ENCODE data around the gene GABRA5. TPM values are rescaled to one million over a fixed set of nuclear protein-coding genes. Genes with fewer than 3 reads are reported as not detected.

The GABRA5 gene
- total and polyA plus RNA-seq, 2 experiments from 2014 or later: 11.5 to 25.9 TPM

DNA sequence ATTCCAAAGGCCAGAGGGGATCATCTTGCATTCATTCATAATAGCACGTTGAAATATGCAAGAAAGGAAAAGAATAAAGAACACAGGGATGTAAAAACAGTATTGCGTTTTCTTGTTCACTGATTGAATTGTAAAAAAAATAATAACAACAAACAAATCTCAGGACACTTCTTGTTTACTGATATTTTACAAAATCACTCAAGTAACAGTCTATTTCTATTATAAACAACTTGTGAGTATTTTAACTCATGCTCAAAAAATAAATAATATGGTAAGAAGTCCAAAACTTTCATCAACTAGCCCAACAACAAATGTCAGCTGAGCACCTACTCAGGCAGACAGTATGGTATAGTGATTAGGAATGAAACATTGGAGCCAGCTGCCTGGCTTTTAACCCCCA, 101.9 kb downstream of the GABRA5 start (continued):
- TF ChIP-seq, protein P1, sequence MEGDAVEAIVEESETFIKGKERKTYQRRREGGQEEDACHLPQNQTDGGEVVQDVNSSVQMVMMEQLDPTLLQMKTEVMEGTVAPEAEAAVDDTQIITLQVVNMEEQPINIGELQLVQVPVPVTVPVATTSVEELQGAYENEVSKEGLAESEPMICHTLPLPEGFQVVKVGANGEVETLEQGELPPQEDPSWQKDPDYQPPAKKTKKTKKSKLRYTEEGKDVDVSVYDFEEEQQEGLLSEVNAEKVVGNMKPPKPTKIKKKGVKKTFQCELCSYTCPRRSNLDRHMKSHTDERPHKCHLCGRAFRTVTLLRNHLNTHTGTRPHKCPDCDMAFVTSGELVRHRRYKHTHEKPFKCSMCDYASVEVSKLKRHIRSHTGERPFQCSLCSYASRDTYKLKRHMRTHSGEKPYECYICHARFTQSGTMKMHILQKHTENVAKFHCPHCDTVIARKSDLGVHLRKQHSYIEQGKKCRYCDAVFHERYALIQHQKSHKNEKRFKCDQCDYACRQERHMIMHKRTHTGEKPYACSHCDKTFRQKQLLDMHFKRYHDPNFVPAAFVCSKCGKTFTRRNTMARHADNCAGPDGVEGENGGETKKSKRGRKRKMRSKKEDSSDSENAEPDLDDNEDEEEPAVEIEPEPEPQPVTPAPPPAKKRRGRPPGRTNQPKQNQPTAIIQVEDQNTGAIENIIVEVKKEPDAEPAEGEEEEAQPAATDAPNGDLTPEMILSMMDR (conservative IDR thresholded peaks at IDR 0.05; ENCODE audit: low read depth in 2 of 2): no peak
- TF ChIP-seq EZH2 (IDR thresholded peaks at IDR 0.05; ENCODE audit: low read depth, unreplicated experiment) (no peak), POLR2AphosphoS5 (IDR thresholded peaks at IDR 0.05; ENCODE audit: low read depth) (no peak)

DNA sequence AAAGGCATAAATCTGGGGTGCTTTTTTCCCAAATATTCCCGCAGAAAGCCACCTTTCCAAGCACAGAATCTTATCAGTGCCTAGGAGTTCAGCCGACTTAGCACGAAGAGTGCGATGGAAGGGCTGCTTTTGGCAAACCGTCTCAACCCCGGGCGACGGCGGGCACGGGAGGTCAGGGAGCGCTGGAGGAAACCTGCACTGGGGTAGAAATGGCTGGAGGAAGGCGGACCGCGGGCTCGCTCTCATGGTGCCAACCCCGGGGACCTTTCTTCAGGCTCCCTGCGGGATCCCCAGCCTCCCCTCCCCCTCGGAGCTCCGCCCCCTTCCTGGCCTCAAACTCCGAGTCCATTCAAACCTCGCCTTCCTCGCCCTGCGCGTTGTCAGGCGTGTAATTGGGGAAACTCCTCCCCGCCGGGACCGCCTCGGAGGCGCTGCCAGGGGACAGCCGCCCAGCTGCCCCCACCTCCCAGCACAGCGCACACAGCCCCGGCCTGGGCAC, 103.9 kb downstream of the GABRA5 start, which contains the start of gene GABRG3:
TSS of gene GABRG3 (plus strand) at position 470 of the 499 bp plus-strand sequence.
- Histone ChIP-seq H3K36me3 (ENCODE audit: insufficient read depth) (no peaks in the 10 kb centered on the region), H3K4me3 (peak within 1 kb of the TSS; percentile 78), H3K27ac (ENCODE audit: low read depth) (no peak within 1 kb of the TSS), H3K4me2 (peak within 1 kb of the TSS; percentile 94), H3K4me1 (ENCODE audit: insufficient read depth) (peaks cover 11% of the 10 kb centered on the region; the same call in 1 of the 2 replicates), H2AFZ (peak within 1 kb of the TSS; percentile 95), H3F3A (replicated peaks; ENCODE audit: low read depth) (0 out of 2 replicates have a peak, but pooled peaks cover 2% of the 10 kb centered on the region), H3K79me2 (replicated peaks; ENCODE audit: insufficient read depth) (no peaks in the 10 kb centered on the region), H3K27me3 (ENCODE audit: insufficient read depth) (peaks cover 72% of the 10 kb centered on the region), H3K9me2 (ENCODE audit: insufficient read depth) (no peaks in the 10 kb centered on the region), H4K20me1 (replicated peaks; ENCODE audit: insufficient read depth) (0 out of 2 replicates have a peak, but pooled peaks cover 4% of the 10 kb centered on the region)
- ATAC-seq: peak; percentile 20
- Mint-ChIP-seq H3K27ac (no peak within 1 kb of the TSS), H3K4me3 (peak within 1 kb of the TSS; percentile 80), H3K27me3 (ENCODE audit: insufficient read depth, low read depth, poor library complexity) (peaks cover 57% of the 10 kb centered on the region), H3K36me3 (ENCODE audit: low read depth) (no peaks in the 10 kb centered on the region; the same call in 2 of the 3 replicates), H3K4me1 (peaks cover 15% of the 10 kb centered on the region), H3K9me3 (0 out of 3 replicates have a peak, but pooled peaks cover 3% of the 10 kb centered on the region)
- TF ChIP-seq, protein P1 (conservative IDR thresholded peaks at IDR 0.05; ENCODE audit: low read depth in 2 of 2): no peak
- peak; percentile 56 for TF ChIP-seq EZH2 (IDR thresholded peaks at IDR 0.05; ENCODE audit: low read depth, unreplicated experiment)
- peak; percentile 82 for DNase-seq (ENCODE audit: low spot score)

DNA sequence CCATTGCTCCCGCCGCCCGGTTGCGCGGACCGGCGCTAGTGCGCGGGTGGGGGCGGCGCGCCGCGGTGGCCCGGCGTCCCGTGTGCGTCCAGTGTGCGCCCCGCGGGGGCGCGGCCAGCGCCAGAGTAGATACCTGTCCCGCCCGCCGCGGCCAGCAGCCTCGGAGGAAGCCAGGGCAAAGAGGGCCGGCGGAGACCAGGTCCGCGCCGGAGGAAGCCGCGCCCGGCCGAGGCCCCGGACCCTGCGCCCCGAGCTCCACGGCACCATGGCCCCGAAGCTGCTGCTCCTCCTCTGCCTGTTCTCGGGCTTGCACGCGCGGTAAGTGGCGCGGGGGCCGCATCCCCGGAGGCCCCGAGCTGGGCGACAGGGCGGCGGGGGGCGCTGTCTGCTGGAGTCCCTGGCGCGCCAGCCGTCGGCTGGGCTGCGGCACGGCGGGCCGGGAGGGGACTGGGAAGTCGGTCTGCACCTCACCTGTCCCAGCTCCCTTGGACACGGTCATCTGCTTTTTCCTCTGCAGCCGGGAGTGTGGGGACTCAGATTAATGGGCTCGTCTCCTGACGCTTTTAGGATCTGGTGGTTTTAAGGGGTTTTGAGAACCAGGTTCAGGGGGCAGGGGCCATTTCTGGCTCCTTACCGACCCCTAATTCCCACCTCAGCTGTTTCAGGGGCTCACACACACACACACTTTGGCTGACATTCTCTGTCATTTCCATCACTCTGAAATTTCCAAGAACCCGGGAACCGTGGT, 104.6 kb downstream of the GABRA5 start:
- no peaks in the 10 kb centered on the region for H3K79me2 ChIP-seq (replicated peaks; ENCODE audit: insufficient read depth)
- peak; percentile 63 for DNase-seq (ENCODE audit: low spot score)
- Mint-ChIP-seq H3K4me3 (peak overlapping the region; percentile 70), H3K27ac (no peak overlapping the region), H3K9me3 (0 out of 3 replicates have a peak, but pooled peaks cover 3% of the 10 kb centered on the region), H3K36me3 (ENCODE audit: low read depth) (no peaks in the 10 kb centered on the region; the same call in 2 of the 3 replicates), H3K27me3 (ENCODE audit: insufficient read depth, low read depth, poor library complexity) (peaks cover 57% of the 10 kb centered on the region), H3K4me1 (peaks cover 15% of the 10 kb centered on the region)
- TF ChIP-seq EZH2 (IDR thresholded peaks at IDR 0.05; ENCODE audit: low read depth, unreplicated experiment) (peak; percentile 63), EZH2phosphoT487 (IDR thresholded peaks at IDR 0.05; ENCODE audit: unreplicated experiment) (no peak)
- TF ChIP-seq, protein P2, sequence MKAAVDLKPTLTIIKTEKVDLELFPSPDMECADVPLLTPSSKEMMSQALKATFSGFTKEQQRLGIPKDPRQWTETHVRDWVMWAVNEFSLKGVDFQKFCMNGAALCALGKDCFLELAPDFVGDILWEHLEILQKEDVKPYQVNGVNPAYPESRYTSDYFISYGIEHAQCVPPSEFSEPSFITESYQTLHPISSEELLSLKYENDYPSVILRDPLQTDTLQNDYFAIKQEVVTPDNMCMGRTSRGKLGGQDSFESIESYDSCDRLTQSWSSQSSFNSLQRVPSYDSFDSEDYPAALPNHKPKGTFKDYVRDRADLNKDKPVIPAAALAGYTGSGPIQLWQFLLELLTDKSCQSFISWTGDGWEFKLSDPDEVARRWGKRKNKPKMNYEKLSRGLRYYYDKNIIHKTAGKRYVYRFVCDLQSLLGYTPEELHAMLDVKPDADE (IDR thresholded peaks at IDR 0.05): no peak
- TF ChIP-seq, protein P1 (conservative IDR thresholded peaks at IDR 0.05; ENCODE audit: low read depth in 2 of 2): peak in 1 of 2 experiments; percentile 26; a peak in 1 of 4 replicates
- H3K4me1 ChIP-seq (ENCODE audit: insufficient read depth): peaks cover 11% of the 10 kb centered on the region; the same call in 1 of the 2 replicates
- no peaks in the 10 kb centered on the region for H3K9me2 ChIP-seq (ENCODE audit: insufficient read depth)
- H4K20me1 ChIP-seq (replicated peaks; ENCODE audit: insufficient read depth): 0 out of 2 replicates have a peak, but pooled peaks cover 4% of the 10 kb centered on the region
- peak overlapping the region; percentile 95 for H2AFZ ChIP-seq
- H3K27ac ChIP-seq (ENCODE audit: low read depth): no peak overlapping the region
- peak; percentile 51 for ATAC-seq
- peak overlapping the region; percentile 78 for H3K4me3 ChIP-seq
- H3F3A ChIP-seq (replicated peaks; ENCODE audit: low read depth): 0 out of 2 replicates have a peak, but pooled peaks cover 2% of the 10 kb centered on the region
- H3K27me3 ChIP-seq (ENCODE audit: insufficient read depth): peaks cover 65% of the 10 kb centered on the region
- peak overlapping the region; percentile 94 for H3K4me2 ChIP-seq
- no peaks in the 10 kb centered on the region for H3K36me3 ChIP-seq (ENCODE audit: insufficient read depth)

All from GM23338 (cell line).